GM21786 (cell line): ENCODE results near the gene TDRD12.
"Not testable (repeated sequence)": the region's sequence is repeated elsewhere in the genome, so short reads cannot be mapped to it uniquely, and the experiment has no call there.

Source experiments
- ATAC-seq: cut with Tn5 transposase; IDR thresholded peaks from one replicate; pipeline ENCODE4 v1.9.1; 2021; ENCODE audit not compliant: unreplicated experiment

Gene TDRD12

DNA sequence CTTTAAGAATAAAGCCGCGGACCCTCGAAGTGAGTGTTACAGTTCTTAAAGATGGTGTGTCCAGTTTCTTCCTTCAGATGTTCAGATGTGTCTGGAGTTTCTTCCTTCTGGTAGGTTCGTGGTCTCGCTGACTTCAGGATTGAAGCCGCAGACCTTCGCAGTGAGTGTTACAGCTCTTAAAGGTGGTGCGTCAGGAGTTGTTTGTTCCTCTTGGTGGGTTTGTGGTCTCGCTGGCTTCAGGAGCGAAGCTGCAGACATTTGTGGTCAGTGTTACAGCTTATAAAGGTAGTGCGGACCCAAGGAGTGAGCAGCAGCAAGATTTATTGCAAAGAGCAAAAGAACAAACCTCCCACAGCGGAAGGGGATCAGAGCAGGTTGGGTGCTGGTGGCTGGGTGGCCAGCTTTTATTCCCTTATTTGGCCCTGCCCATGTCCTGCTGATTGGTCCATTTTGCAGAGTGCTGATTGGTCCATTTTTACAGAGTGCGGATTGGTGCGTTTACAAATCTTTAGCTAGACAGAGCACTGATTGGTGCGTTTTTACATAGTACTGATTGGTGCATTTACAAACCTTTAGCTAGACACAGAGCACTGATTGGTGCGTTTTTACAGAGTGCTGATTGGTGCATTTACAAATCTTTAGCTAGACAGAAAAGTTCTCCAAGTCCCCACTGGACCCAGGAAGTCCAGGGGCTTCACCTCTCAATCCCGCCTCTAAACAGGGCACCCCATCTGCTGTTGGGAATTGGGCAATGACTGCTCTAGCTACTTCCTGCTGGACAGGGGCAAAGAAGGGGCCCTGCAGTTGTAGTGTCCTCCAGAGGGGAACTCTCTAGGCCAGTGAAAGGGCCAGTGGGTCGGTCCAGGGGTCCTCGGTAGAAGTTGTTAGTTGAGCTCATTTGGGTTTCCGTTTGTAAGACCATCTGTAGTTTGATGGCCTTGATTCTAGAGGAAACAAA lies 26.1 kb upstream of the TDRD12 start:
- ATAC-seq, result not testable (repeated sequence)

DNA sequence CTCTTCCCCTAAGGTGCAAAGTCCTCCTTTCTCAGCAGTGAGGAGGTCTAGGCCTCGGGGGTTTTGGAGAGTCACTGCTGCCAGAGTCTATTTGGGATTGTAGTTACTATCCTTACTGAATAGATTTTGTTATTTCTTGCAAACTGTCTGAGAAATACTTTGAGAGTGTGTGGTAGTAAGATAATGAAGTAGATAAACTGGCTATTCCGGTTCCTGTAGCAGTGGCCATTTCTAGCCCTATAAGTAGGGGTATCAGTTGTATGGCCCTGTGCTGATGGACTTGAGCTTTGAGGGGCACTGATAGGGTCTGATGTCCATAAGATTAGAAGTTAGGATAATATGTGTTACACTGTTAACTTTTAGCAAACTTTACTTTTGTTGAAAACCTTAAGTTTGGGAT lies 25.3 kb upstream of the TDRD12 start:
- not testable (repeated sequence) for ATAC-seq

DNA sequence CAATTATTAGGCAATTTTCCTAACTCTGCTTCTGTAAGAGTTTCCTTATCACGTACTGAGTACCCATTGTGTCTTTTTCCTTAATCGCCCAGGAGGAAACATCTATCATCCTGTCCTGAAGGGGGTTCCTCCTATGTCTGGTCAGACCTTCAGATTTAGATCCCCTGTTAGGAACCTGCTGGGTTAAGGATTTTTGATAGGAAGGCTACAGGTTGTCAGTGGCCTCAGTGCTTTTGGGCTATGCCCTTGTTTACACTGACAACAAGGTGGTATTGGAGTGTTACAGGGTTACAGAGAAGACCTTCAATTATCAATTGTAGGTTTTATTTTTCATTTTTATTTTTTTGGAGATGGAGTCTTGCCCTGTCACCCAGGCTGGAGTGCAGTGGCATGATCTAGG lies 24.7 kb upstream of the TDRD12 start:
- not testable (repeated sequence) for ATAC-seq

DNA sequence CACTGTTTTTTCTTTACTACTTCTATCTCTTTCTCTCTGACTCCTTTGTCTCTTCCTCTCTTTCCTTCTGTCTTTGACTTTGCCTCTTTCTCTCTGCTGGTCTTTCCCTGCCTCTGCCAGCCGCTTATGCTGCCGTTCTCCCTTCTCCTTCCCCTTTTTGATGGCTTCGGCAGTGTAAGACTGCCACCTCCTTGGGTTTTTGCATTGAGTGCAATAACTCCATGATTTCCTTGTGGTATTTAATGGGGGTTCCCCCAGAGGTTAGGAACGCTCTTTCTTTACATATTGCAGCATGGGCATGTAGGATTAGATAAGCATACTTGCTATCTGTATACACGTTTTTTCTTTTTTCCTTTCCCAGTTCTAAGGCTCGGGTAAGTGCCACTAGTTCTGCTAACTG lies 24.1 kb upstream of the TDRD12 start:
- ATAC-seq, result not testable (repeated sequence)

DNA sequence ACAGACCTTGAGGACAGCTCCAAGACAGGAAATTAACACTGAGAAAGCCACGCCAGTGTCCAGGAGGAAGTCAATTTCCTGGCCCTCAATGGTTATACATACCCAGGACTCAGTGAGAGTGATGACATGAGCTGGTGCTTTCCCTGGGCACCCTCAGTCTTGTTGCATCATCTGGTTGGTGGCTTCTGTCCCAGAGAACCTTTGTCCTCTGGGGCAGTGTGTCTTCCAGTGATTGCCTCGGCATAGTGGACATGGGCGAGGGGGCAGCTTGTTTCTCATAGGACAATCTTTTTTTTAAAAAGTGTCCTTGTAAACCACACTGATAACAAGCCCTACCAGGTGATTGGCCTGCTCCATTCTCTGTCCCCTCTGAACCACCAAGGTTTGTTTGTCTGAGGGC lies 22.8 kb upstream of the TDRD12 start:
- not testable (repeated sequence) for ATAC-seq

DNA sequence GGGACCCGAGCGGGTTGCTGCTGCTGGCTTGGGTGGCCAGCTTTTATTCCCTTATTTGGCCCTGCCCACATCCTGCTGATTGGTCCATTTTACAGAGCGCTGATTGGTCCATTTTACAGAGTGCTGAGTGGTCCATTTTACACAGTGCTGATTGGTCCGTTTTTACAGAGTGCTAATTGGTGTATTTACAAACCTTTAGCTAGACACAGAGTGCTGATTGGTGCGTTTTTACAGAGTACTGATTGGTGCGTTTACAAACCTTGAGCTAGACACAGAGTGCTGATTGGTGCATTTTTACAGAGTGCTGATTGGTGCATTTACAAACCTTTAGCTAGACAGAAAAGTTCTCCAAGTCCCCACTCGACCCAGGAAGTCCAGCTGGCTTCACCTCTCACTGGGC lies 19.4 kb upstream of the TDRD12 start:
- not testable (repeated sequence) for ATAC-seq

GRCh38 chr19:32702010-32702409 lies 17.6 kb upstream of the TDRD12 start:
- ATAC-seq, result no peak

- not testable (repeated sequence) for ATAC-seq
These were observed 15.6 kb upstream of the TDRD12 start for GRCh38 chr19:32704006-32704405.

GRCh38 chr19:32708457-32708856 lies 11.1 kb upstream of the TDRD12 start:
- no peak for ATAC-seq

DNA sequence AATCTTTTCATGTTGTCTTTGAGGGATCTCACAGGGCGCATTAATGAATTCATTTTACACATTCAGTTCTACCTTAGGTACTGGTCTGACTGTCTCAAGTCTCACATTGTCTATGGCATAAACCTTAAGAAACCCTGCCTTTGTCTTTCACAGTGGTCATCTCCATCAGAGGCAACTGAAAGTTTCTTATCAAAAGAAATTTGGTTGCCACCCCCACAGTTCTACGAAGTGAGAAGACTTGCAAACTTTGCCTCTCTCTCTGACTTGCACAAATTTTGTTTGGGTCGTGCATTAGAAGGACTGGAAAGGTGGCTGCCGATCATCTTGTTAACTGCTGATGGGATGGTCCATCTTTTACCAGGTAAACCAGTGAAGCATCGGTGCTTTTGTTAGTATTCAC lies 10.5 kb upstream of the TDRD12 start:
- ATAC-seq, result no peak

- ATAC-seq, result no peak
These were observed 7.8 kb upstream of the TDRD12 start for GRCh38 chr19:32711747-32712146.

DNA sequence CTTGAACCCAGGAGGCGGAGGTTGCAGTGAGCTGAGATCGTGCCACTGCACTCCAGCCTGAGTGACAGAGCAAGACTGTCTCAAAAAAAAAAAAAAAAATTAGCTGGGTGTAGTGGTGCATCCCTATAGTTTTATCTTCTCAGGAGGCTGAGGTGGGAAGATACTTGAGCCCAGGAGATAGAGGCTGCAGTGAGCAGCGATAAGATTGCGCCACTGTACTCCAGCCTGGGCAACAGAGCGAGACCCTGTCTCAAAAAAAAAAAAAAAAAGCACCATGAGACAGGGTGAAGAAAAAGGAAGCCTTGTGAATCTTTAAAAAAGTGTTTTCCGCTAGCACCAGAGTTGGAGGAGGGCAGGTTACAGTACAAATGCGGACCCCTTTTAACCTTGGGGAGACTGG lies 3.4 kb upstream of the TDRD12 start:
- ATAC-seq, result not testable (repeated sequence)

GRCh38 chr19:32717496-32717895 lies 2.1 kb upstream of the TDRD12 start:
- no peak for ATAC-seq

DNA sequence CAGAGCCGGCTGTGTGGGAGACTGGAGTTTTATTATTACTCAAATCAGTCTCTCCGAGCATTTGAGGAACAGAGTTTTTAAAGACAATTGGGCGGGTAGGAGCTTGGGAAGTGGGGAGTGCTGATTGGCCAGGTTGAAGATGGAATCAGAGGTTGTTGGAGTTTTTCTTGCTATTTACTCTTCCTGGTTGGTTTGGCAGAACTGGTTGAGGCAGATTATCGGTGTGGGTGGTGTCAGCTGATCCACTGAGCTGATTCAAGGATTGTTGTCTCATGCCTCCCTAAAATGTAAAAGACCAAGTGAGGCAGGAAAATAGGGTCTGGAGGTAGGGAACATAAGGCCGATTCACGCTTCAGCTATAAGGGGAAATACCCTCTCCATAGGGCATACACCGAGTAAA lies 1.3 kb upstream of the TDRD12 start:
- no peak for ATAC-seq

DNA sequence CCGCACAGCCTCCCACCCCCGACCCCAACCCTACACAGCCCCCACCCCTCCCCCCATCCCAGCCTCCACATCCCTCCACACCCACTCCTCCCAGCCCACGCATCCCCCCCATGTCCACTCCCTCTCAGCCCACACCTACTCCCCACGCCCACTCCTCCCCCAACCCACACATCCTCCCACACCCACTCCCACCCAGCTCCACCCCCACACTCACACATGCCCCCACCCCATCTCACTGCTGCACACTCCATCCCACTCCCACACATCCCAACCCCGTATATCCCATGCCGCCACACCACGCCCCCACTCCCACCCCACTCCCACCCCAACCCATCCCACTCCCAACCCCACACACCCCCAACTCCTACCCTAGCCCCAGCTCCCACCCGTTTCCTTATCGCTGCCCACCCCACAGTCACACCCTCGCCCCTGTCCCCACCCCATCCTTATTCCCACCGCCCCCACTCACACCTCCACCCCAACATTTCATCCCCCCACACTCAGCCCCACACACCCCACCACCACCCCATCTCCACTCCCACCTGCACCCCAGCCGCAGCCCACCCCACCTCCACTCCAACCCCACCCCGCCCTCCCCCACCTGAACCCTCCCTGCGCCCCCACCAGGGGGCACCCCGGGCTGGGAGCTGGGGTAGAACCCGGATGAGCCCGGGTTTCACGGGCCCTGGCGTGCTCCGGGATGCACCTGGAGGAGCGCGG lies 809 bp downstream of the TDRD12 start:
- no peak for ATAC-seq

DNA sequence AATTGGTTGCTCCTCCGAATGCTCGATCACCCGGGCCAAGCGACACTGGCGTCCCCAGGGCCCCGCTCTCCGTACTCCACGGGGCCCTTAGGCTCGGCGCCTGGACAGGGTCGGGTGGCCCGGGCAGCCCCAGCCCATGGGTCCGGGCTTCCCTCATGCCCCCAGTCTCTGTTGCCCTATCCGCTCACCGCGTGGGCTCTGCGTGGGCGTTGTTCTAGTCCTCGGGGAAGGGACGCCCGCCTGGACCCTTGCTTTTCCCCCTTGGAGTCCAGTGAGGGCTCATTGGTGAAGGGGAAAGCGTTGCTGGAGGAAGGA lies 1.3 kb downstream of the TDRD12 start:
- ATAC-seq, result no peak

DNA sequence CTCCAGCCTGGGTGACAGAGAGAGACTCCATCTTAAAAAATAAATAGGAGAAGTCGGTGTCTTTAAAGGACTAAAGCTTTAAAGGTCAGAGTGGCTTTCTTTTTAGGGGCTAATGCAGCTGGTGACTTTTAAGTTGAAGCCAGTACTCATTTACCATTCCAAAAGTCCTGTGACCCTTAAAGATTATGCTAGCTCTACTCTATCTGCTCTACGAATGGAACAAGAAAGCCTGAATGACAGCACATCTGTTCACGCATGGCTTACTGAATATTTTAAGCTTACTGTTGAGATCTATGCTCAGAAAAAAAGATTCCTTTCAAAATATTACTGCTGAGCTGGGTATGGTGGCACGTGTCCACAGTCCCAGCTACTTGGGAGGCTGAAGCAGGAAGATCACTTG lies 16.4 kb downstream of the TDRD12 start:
- no peak for ATAC-seq

DNA sequence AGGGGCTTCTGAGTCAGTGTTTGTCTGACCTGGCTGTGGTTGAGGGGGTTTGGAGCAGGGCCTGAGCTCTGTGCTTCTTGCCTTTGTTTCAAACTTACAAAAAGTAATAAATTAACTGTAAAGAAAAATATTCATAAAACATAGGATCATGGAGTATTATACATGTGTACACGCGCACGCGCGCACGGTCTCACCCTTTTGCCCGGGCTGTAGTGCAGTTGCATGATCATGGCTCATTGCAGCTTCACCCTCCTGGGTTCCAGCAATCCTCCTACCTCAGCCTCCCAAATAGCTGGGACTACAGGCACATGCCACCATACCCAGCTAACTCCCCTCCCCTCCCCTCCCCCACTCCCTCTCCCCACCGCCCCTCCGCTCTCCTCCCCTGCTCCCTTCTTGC lies 23.5 kb downstream of the TDRD12 start:
- ATAC-seq, result no peak

- ATAC-seq, result no peak
These were observed 23.9 kb downstream of the TDRD12 start for GRCh38 chr19:32743447-32743846.

DNA sequence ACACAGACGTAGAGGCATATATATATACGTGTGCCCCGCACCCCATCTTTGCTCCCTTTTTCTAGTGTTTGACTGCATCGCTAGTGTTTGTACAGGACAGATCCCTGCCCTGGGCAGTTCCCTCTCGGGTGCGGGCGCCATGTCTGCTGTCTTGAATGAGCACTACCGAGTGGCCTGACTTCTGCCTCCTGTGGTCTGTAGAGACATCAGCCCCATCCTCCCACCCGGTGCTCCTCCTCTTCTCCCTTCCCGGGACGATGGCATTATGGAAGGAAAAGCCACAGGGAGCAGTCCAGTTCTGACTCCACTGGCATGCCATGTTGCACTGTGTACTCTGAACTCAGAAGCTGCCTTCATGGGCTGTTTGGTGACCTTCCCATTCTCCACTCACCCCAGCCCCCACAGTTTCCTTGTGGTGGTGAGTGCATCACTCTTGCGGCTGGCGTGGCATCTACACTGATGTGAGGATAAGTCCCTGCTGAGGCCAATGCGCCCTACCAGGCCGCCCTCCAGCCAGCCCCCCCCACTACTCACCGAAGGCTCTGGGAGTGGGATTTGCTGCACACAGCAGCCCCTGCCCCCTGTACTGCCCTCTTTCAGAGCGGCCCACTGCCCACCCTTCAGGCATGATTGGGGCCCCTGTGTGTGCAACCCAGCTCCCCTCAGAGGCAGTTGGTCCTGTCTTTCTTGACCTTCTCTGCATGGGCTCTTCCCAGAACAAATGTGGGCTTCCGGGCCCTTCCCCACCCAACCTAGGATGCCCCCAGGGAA lies 25.2 kb downstream of the TDRD12 start:
- no peak for ATAC-seq

GRCh38 chr19:32745594-32746251 lies 26.2 kb downstream of the TDRD12 start:
- ATAC-seq, result not testable (repeated sequence)
